GF-D8 (cell line): Measurements from ENCODE around the gene CDKAL1.
"Not testable (repeated sequence)": the region's sequence is repeated elsewhere in the genome, so short reads cannot be mapped to it uniquely, and the experiment has no call there.

ENCODE experiments used
- DNase-seq: peaks from one replicate; lab custom pipeline; 2025; lab: John Stamatoyannopoulos, UW

CDKAL1 gene

DNA sequence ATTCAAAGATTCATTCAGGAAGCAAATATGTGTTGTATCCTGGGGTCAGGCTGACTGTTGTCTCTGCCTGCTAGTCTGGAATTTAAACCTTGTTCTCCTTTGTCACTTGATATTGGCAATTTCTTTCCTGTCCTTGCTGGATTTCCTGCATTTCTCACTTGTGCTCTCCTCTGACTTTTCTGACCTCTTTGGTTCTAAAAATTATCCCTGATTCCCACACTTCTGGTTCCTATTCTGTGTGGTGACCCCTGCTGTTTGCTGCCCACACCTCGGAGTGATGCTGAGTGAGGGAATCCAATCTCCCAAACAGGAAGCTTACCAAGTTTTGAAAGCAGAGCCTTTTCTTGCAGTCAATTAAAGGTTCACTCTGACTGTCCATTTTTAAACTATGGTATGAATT lies 345.3 kb downstream of the CDKAL1 start:
- DNase-seq: no peak

DNA sequence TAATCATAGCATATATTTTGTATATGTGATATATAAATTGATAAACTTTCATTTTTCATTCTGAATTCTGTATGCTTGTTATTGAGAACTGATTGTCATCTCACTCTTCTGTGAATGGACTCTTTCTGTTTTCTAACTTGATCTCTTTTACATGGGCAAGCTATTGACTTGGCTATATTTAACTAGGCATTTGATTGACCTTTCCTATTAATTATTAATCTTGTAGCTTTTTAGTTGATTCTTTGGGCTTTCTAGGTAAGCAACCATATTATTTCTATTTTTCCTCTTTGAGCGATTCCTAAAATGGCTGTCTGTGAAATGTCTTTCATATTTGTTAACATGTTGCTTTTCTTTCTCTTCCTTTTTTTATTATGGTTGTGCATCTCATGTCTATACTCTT lies 347.1 kb downstream of the CDKAL1 start:
- no peak for DNase-seq

DNA sequence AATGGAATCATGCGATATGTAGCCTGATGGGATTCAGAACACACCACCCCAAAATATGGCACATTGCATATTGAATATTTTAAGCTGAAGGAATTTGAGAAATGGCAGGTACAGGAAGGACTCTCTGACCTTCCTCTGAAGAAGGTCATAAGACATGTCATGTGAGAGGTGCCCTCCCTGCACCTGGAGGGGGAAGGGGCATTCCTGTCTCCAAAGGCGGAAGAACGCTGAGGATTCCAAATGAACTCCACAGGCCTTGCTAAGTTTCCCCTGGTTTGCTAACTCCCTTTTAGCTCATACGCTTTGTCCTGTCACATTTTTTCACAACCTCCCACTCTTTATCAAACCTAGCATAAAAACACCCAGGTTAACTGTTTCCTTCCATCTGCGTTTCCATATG lies 347.8 kb downstream of the CDKAL1 start:
- no peak for DNase-seq

DNA sequence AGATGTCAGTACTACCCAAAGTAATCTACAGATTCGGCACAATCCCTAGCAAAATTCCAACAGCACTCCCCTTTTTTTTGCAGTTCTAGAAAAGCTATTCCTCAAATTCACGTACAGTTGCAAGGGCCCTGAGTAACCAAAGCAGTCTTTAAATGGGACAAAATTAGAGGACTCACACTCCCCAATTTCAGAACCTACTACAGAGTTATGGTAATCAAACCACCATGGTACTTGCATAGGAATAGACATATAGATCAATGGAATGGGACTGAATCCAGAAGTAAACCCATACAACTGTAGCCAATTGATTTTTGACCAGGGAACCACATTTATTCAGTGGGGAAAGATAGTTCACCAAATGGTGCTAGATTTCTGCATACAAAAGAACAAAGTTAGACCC lies 350.8 kb downstream of the CDKAL1 start:
- no peak for DNase-seq

DNA sequence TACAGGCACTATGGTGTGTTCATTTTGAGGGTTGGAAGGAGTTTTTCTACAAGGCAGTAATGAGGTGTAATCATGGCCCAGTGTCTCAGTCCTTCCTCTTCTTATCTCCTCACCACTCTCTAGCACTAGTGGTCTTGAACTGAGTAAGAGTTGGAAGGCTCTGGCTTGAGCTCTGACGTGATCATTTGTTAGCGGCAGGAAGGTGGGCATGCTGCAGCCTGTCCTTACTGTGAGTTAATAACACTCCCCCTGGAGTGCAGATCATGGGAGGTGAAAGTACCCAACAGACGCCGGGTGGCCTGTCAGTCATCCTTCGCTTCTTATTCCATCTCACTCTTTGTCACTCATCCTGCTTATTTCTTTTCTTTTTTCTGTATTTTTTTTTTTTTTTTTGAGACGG lies 356.9 kb downstream of the CDKAL1 start:
- no peak for DNase-seq

DNA sequence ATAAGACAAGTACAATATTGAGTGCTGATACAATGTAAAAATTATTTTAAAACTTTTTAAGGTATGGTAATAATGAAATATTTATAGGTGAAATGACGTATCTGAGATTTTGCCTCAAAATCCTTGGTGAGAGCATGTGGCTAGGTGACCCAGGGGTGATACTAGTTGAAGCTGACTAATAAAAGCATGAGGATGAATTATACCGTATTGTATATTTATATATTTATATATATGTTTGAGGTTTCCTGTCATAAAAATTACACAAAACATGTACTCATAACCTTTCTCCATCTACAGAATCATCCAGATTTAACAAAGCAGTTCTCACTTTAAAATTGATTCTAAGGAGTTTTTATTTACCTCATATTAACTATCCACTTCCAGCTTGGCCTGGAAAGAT lies 358.1 kb downstream of the CDKAL1 start:
- no peak for DNase-seq

DNA sequence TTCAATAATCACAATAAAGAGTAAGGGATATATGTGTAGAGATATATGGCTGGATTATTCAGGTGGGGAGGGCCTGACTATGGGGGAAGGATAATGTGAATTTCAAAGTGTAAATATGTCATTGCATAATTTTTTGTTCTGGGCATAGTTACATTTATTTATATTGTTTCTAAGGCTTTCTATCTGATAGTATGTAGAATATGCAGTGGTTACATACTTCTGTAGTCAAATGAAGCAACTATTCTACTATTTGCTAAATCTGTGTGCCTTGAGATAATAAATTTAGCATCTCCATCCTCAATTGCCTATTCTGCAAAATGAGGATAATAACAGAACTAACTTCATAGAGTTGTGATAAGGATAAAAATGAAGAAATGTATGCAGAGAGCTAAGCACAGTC lies 359.2 kb downstream of the CDKAL1 start:
- DNase-seq: no peak

DNA sequence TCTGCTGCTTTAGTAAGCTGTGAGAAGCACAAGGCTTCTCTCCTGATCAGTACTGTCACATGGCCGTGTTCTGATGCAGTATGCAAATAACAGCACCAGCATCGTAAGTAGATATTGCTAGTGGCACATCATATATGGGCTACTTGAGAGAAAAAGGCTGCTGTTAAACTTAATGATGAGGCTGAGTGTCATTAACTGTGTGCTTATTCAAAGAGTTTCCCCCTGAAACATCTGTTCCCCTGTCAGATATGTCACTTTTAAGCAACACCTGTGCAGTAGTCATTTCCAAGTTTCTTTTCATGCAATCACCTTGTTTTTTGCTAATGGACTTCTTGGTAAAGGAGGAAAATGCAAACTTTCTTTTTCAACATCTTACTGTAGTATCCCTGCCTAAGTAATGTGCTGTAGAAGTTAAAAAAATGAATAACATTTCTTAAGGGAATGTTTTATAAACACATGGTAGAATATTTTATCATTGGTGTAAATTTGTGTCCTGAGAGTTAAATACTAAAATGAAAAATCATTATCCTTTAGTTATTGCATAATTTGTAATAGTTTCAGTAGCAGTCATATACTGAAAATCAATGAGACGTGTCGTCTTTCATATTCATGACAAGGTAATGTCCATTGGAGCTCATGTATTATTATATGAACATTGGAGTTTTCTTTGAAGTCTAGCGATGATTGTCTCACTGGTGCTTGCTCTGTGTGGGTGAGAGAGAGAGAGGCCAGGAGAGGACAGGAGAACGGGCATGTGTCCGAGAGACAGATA lies 366.3 kb downstream of the CDKAL1 start:
- DNase-seq: no peak

DNA sequence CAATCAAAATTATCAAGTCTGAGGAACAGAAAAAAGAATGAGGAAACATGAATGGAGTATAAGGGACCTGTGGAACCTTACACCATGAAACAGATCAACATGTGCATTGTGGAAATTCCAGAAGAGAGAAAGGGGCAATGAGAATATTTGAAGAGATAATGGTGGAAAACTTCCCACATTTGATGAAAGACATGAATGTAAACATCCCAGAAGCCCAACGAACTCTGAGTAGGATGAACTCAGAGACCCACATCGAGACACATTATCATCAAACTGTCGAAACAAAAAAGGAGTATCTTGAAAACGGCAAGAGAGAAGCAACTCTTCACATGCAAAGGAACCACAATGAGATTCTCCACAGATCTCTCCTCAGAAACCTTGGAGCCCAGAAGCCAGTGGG lies 371.1 kb downstream of the CDKAL1 start:
- no peak for DNase-seq

DNA sequence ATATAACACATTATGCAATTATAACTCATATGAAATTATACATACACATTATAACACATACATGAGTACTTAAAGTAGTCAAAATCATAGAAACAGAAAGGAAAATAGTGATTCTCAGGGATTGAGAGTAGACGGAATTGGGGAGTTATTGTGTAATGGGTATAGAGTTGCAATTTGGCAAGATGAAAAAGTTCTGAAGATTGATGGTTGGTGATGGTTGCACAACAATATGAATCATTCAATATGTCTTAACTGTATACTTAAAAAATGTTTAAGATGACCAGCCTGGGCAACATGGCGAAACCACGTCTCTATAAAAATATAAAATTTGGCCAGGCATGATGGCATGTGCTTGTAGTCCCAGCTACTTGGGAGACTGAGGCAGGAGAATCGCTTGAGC lies 372.7 kb downstream of the CDKAL1 start:
- DNase-seq: no peak

DNA sequence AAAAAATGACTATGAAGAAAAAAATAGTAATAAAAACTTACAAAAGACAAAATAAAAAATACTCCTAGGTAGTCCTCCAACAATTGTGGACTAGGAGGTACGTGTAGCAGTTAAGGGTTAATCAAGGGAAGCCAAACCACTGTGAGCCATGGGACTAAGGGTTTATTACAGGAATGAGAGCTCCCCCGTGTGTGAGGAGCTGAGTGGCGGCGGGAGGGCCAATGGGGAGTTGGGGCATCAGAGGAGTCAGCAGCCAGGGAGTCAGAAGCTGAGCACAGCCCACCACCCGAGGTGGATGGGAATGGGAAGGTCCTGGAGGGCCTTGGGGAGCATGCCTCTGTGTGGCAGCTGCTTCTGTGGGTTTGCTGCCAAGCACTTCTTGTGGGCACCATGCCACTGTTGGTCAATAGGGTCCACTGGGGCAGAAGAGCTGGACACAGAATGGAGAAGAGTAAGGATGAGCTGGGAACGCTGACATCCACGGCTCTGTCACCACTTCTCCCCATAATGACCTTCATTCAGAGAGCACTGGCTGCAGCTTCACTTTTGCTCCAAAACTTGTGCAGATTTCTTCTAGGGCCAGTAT lies 373.3 kb downstream of the CDKAL1 start:
- no peak for DNase-seq

DNA sequence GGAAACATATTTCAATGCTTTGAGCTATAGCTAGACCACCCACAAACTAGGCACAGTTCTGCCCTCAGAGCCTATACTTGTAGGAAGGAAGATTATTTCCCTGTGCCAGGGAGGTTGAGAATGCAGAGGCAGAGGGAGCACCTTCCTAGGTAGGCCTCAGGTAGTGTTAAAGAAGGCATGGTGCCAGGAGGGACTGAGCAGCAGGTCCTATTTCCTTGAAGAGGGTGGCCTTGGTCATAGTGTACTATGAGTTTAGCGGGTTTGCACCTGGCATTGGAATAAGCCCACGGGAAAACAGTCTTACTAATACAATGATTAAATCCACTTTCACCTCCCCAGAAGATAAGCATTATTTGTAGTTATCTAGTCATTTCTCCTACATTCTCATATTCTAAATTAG lies 375.4 kb downstream of the CDKAL1 start:
- DNase-seq: no peak

DNA sequence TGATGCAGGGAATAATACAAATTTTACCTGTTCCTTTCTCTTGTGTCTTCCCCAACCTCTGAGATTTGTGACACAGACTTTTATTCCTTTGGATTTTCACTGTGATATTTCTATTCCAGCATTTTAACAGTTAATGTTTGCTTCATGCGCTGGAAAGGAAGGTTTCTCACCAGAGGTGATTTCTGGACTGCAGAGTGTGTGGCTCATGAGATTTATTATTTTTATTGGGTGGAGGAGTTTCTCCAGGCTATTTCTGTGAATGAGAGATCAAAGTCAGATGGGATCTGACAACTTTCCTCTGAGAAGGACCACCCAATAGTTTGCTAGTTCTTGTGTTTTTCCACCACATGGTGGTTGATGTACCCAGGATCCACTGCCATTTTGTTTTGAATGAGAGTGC lies 377.5 kb downstream of the CDKAL1 start:
- no peak for DNase-seq

DNA sequence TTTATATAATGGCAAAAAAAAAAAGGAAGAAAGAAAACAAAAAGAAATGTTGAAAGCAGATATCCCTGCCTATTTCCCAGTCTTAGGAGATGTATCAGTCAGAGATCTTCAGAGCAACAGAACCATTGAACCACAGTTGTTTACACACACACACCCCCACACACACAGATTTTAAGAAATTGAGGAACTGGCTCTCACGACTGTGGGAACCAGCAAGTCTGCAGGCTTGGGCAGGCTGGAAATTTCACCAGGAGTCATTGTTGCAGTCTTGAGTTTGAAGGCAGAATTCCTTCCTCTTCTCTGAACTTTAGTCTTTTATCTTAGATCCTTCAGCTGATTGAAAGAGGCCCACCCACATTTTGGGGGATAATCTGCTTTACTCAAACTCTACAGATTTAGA lies 380.9 kb downstream of the CDKAL1 start:
- no peak for DNase-seq

DNA sequence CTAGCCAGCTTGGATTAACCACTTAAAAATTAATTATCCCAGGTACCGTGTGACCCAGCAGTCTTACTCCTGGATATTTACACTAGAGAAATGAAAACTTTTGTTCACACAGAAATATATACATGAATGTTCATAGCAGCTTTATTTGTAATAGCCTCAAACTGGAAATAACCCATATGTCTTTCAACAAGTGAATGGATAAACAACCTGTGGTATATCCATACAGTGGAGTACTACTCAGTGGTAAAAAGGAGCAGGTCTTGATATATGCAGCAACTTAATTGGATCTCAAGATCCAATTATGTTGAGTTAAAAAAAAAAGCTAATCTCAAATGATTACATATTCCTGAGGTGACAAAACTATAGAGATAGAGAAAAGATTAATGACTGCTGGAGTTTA lies 381.4 kb downstream of the CDKAL1 start:
- DNase-seq: no peak

DNA sequence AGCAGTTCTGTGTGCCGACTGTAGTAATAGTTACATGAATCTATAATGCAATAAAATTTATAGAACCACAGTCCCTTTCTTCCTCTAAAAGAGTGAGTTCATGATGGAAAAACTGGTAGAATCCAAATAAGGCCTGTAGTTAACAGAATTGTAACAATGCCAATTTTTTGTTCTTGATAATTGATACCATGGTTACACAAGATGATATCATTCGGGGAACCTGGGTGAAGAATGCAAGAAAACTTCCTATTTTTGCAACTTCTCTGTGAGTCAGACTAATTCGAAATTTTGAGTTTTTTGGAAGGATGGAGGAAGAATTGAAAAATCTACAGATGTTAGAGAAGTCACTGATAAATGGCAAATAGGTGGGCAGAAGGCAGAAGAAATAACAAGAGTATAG lies 381.8 kb downstream of the CDKAL1 start:
- DNase-seq: no peak

DNA sequence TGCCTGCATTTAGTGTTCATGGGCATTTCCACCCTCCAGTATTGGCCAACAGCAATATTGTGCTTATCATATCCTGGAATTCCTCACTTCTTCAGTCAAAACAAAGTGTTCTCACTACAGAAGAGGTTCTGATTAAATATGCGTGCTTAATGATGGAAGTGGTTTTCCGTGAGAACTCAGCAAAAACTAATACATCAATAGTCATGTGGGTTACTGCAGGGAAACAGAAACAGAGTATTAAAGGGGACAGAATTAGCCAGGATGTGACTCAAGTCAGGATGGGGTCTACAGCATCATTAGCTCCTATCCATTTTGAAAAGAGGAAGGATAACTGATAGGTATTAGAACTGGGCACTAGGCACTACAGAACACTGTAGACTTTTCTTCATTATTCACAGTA lies 384.6 kb downstream of the CDKAL1 start:
- DNase-seq: no peak

DNA sequence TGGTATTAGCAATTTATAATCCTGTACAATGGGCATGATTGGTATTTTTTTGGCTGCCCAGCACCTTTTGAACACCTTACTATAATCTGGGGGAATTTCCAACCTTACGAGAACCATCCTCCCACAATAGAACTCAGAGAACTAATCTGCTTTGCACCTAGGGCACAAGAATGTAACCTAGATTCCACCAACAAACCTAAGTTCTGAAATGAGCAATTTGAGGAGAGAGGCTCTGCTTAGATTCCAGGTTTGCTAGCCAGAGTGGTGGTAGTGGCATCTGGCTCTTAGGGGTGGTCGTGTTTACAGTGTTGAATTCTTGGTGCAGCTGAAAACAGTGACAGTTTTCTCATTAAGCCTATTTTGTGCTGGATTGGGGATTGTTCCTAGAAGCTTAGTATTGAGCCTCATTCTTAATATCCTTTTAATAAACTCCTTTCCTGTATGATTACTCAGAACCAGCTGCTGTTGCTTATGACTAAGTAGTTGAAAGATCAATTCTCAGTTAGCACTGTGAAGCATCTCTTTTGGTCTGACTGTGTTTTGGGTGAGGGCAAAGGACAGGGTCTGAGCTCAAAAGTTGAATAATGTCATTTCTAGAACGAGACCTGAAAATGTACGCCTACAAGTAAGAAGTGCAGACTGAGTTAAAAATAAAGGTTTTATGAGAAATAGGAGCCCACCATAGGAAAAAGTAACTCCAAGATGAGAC lies 385.6 kb downstream of the CDKAL1 start:
- no peak for DNase-seq

DNA sequence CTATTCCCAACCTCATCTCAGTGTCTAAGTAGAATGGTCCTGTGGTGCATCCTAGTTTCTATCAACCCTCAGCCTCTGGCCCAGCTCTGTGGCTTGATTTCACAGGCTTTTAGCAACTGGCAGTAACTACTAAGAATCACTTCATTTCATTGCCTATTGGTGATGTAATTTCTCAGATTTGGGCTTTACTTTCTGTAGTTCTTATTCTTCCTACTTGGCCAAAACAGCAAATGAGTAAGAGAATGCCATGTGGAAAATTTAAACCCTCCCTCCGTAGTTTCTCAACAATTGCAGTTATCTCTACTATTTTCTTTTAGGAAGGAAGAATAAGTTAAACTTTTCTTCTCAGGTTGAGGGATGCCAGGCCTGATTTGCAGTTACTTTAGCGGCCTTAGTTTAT lies 387.3 kb downstream of the CDKAL1 start:
- no peak for DNase-seq

DNA sequence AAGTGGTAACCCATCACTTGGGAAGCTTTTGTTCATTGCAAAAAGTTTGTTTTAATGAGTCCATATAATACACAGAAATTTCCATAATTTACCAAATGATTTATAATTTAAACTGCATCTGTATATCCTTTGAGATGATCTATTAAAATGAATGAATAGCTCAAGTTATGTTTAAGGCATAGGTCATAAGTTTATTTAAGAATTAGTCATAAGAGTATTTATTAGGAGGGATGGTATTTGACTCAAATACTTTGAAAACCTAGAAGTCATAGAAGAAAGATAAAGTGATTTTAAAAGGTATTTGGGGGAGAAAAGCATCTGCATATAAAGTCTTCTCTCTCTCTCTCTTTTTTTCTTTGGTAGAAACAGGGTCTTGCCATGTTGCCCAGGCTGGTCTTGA lies 388.5 kb downstream of the CDKAL1 start:
- no peak for DNase-seq

DNA sequence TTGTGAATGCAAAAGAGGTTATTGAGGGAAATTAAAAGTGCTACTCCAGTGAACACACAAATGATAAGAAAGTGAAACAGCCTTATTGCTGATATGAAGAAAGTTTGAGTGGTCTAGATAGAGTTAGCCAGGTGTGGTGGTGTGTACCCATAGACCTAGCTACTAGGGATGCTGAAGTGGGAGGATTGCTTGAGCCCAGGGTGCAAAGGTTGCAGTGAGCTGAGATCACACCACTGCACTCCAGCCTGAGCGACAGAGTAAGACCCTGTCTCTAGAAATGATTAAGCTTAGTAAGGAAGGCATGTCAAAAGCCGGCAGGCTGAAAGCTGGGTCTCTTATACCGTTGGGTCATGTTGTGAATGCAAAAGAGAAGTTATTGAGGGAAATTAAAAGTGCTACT lies 389.8 kb downstream of the CDKAL1 start:
- not testable (repeated sequence) for DNase-seq

DNA sequence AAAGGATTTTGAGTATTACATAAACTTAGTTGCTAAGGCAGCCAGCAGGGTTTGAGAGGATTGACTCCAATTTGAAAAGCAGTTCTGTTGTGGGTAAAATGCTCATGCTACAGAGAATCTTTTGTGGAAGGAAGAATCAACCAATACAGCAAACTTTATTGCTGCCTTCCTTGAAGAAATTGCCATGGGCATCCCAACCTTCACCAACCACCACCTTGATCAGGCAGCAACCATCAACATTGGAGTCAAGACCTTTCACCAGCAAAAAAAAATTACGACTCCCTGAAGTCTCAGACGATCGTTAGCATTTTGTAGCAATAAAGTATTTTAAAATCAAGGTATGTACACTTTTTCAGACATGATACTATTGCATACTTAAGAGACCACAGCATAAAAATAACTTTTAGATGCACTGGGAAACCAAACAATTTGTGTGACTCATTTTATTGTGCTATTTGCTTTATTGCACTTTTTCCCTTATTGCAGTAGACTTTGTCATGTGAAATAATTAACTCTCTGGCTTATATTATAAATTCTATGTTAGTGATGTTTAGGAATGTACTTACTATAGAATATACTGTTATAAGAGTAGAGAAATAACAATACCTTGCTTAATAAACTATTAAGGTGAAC lies 390.8 kb downstream of the CDKAL1 start:
- DNase-seq: no peak
